GM12874 (cell line): ENCODE data around the gene CNDP1.
A peak's percentile ranks its signal among the peaks of the same experiment; 100 is the strongest.

Experiments
- CTCF ChIP-seq: IDR thresholded peaks from 2 replicates; pipeline ENCODE4 v1.5.1; 2011; ENCODE audit warnings: low read depth, mild to moderate bottlenecking, control low read depth, low read length, moderate library complexity; ENCODE audit not compliant: insufficient read depth

Gene CNDP1

GRCh38 chr18:74616494-74616893 lies 82.2 kb downstream of the CNDP1 start:
- no peak for TF ChIP-seq CTCF

GRCh38 chr18:74617486-74617885 lies 83.2 kb downstream of the CNDP1 start:
- no peak for TF ChIP-seq CTCF

GRCh38 chr18:74622072-74622471 lies 87.8 kb downstream of the CNDP1 start:
- no peak for TF ChIP-seq CTCF

- 0 out of 2 replicates have a peak, but pooled peaks have one; percentile 5 for TF ChIP-seq CTCF
These were observed 88.9 kb downstream of the CNDP1 start for GRCh38 chr18:74623047-74623816.

GRCh38 chr18:74624466-74624865 lies 90.2 kb downstream of the CNDP1 start:
- no peak for TF ChIP-seq CTCF

- no peak for TF ChIP-seq CTCF
These were observed 90.9 kb downstream of the CNDP1 start for GRCh38 chr18:74625157-74625556.

GRCh38 chr18:74626049-74626874 lies 92.0 kb downstream of the CNDP1 start:
- TF ChIP-seq CTCF, result no peak
